Measurements from ENCODE around the gene SLC13A2. TPM values are rescaled to one million over a fixed set of nuclear protein-coding genes. Genes with fewer than 3 reads are reported as not detected.

The SLC13A2 gene
- total RNA-seq, 1 experiment from 2014 or later, result not detected

DNA sequence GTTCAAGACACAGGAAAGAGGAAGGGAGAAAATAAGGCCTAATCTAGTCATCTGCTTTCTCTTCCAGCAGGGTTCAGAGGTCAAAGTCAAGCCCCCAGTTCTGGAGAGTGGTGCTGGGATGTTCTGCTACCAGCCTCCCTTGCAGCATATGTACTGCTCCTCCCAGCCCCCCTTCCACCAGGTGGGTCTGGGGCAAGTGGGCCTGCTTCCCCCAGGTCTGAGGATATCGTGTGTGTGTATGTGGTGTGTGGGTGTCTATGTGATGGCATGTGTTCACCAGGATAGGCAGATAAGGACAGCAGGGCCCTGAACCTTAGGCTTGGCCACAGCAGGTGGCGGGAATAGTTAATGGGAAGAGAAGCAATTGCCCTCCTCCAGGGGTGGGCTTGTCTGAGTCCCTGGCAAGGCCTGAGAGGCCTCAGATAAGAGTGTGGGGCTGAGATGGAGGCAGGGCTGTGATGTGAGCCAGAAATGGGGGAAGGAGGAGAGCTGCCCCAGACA lies 53.8 kb downstream of the SLC13A2 start:
- TF ChIP-seq, protein P1, sequence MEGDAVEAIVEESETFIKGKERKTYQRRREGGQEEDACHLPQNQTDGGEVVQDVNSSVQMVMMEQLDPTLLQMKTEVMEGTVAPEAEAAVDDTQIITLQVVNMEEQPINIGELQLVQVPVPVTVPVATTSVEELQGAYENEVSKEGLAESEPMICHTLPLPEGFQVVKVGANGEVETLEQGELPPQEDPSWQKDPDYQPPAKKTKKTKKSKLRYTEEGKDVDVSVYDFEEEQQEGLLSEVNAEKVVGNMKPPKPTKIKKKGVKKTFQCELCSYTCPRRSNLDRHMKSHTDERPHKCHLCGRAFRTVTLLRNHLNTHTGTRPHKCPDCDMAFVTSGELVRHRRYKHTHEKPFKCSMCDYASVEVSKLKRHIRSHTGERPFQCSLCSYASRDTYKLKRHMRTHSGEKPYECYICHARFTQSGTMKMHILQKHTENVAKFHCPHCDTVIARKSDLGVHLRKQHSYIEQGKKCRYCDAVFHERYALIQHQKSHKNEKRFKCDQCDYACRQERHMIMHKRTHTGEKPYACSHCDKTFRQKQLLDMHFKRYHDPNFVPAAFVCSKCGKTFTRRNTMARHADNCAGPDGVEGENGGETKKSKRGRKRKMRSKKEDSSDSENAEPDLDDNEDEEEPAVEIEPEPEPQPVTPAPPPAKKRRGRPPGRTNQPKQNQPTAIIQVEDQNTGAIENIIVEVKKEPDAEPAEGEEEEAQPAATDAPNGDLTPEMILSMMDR (conservative IDR thresholded peaks at IDR 0.05; ENCODE audit: low read depth, low read length), result no peak
- no peak for TF ChIP-seq EZH2 (IDR thresholded peaks at IDR 0.05; ENCODE audit: borderline replicate concordance, low read depth, low read length, poor library complexity, severe bottlenecking)
- intact Hi-C loops (cut with micrococcal nuclease; ENCODE audit: unreplicated experiment), result no loop called here
- no TSS peak for BruUV-seq (replicated peaks)

GRCh38 chr17:28527859-28528258 lies 54.4 kb downstream of the SLC13A2 start:
- no peaks in the 10 kb centered on the region for H3K36me3 ChIP-seq (ENCODE audit: insufficient read depth, low read length, poor library complexity, severe bottlenecking)

More for the DNA sequence above, 53.8 kb downstream of the SLC13A2 start:
- Histone ChIP-seq H3K9me3 (ENCODE audit: low read depth, low read length, poor library complexity, severe bottlenecking) (no peaks in the 10 kb centered on the region), H3K36me3 (ENCODE audit: insufficient read depth, low read length, poor library complexity, severe bottlenecking) (no peaks in the 10 kb centered on the region), H3K4me1 (ENCODE audit: insufficient read depth, low read length, poor library complexity, severe bottlenecking) (no peaks in the 10 kb centered on the region), H3K27ac (ENCODE audit: low read depth, low read length, poor library complexity, severe bottlenecking) (no peak overlapping the region), H3K4me3 (ENCODE audit: low read depth, low read length, poor library complexity, severe bottlenecking) (no peak overlapping the region), H3K27me3 (replicated peaks; ENCODE audit: insufficient read depth, low read depth, low read length, poor library complexity) (peaks cover 5% of the 10 kb centered on the region)
- no peak for DNase-seq (ENCODE audit: low spot score)
- POLR2A ChIA-PET (ENCODE audit: low non-redundant PET), result no interaction called here
- CTCF ChIA-PET, result no interaction called here

GRCh38 chr17:28528327-28529012 lies 55.0 kb downstream of the SLC13A2 start:
- intact Hi-C loops (cut with micrococcal nuclease; ENCODE audit: unreplicated experiment), result no loop called here

More at GRCh38 chr17:28527859-28528258, 54.4 kb downstream of the SLC13A2 start:
- Histone ChIP-seq H3K4me1 (ENCODE audit: insufficient read depth, low read length, poor library complexity, severe bottlenecking) (no peaks in the 10 kb centered on the region), H3K27me3 (replicated peaks; ENCODE audit: insufficient read depth, low read depth, low read length, poor library complexity) (peaks cover 5% of the 10 kb centered on the region), H3K9me3 (ENCODE audit: low read depth, low read length, poor library complexity, severe bottlenecking) (no peaks in the 10 kb centered on the region), H3K27ac (ENCODE audit: low read depth, low read length, poor library complexity, severe bottlenecking) (no peak overlapping the region), H3K4me3 (ENCODE audit: low read depth, low read length, poor library complexity, severe bottlenecking) (no peak overlapping the region)
- TF ChIP-seq, protein P1 (conservative IDR thresholded peaks at IDR 0.05; ENCODE audit: low read depth, low read length), result no peak
- no peak for DNase-seq (ENCODE audit: low spot score)
- BruUV-seq (replicated peaks), result no TSS peak
- ChIA-PET POLR2A (ENCODE audit: low non-redundant PET) (no interaction called here), CTCF (no interaction called here)
- intact Hi-C loops (cut with micrococcal nuclease; ENCODE audit: unreplicated experiment), result no loop called here

More at GRCh38 chr17:28528327-28529012, 55.0 kb downstream of the SLC13A2 start:
- no peak for DNase-seq (ENCODE audit: low spot score)
- BruUV-seq (replicated peaks), result no TSS peak
- TF ChIP-seq EZH2 (IDR thresholded peaks at IDR 0.05; ENCODE audit: borderline replicate concordance, low read depth, low read length, poor library complexity, severe bottlenecking), result no peak
- TF ChIP-seq, protein P1 (conservative IDR thresholded peaks at IDR 0.05; ENCODE audit: low read depth, low read length), result no peak
- H3K36me3 ChIP-seq (ENCODE audit: insufficient read depth, low read length, poor library complexity, severe bottlenecking), result no peaks in the 10 kb centered on the region
- ChIA-PET CTCF (no interaction called here), POLR2A (ENCODE audit: low non-redundant PET) (no interaction called here)
- peaks cover 5% of the 10 kb centered on the region for H3K27me3 ChIP-seq (replicated peaks; ENCODE audit: insufficient read depth, low read depth, low read length, poor library complexity)
- no peaks in the 10 kb centered on the region for H3K4me1 ChIP-seq (ENCODE audit: insufficient read depth, low read length, poor library complexity, severe bottlenecking)
- no peak overlapping the region for H3K4me3 ChIP-seq (ENCODE audit: low read depth, low read length, poor library complexity, severe bottlenecking)
- H3K27ac ChIP-seq (ENCODE audit: low read depth, low read length, poor library complexity, severe bottlenecking), result no peak overlapping the region
- H3K9me3 ChIP-seq (ENCODE audit: low read depth, low read length, poor library complexity, severe bottlenecking), result no peaks in the 10 kb centered on the region

All from A673 (cell line).